AG04450 (cell line): ENCODE results near the gene GPR55. TPM values are rescaled to one million over a fixed set of nuclear protein-coding genes. Genes with fewer than 3 reads are reported as not detected.
"Not testable (repeated sequence)": the region's sequence is repeated elsewhere in the genome, so short reads cannot be mapped to it uniquely, and the experiment has no call there.

Experiments
- CTCF ChIA-PET: fragments of 300-600, 350-600 bp; formaldehyde crosslinking; extraction: SDS; loops from one replicate; lab custom pipeline; 2022; ENCODE audit warnings: antibody characterized with exemption, inconsistent platforms; lab: Charles Lee
- POLR2A ChIA-PET: fragments of 350-600 bp; formaldehyde crosslinking; extraction: SDS; loops from one replicate; lab custom pipeline; 2021; ENCODE audit warnings: antibody characterized with exemption, inconsistent platforms; lab: Yijun Ruan, JAX
- DNase-seq: peaks from one replicate; pipeline ENCODE4 v3.0.0-alpha.2; 2011; ENCODE audit warnings: low read depth, low spot score
- H3K27ac ChIP-seq: one replicate; pipeline ENCODE4 v1.5.1; 2012; ENCODE audit warnings: low read depth, low read length, control low read depth
- H3K27me3 ChIP-seq: one replicate; pipeline ENCODE4 v1.6.0; 2012; ENCODE audit warnings: low read length; ENCODE audit not compliant: control insufficient read depth, insufficient read depth
- H3K4me3 ChIP-seq: 2 replicates; pipeline ENCODE4 v1.5.1; 2011; ENCODE audit warnings: mild to moderate bottlenecking, low read depth, low read length, control low read depth
- H3K9me3 ChIP-seq: 2 replicates; pipeline ENCODE4 v1.5.1; 2012; ENCODE audit warnings: low read length; ENCODE audit not compliant: control insufficient read depth, insufficient read depth
- CTCF ChIP-seq: IDR thresholded peaks from 2 replicates; pipeline ENCODE4 v1.5.1; 2011; ENCODE audit warnings: low read depth, low read length, control low read depth, inconsistent platforms
- polyA plus RNA-seq: library from polyadenylated mRNA; depleted of rRNA; stranded (reverse); fragments of >200 nt; gene quantifications from 2 replicates; pipeline ENCODE4 v1.2.3, GENCODE V29; 2011

The GPR55 gene
- polyA plus RNA-seq, 1 experiment: not detected

DNA sequence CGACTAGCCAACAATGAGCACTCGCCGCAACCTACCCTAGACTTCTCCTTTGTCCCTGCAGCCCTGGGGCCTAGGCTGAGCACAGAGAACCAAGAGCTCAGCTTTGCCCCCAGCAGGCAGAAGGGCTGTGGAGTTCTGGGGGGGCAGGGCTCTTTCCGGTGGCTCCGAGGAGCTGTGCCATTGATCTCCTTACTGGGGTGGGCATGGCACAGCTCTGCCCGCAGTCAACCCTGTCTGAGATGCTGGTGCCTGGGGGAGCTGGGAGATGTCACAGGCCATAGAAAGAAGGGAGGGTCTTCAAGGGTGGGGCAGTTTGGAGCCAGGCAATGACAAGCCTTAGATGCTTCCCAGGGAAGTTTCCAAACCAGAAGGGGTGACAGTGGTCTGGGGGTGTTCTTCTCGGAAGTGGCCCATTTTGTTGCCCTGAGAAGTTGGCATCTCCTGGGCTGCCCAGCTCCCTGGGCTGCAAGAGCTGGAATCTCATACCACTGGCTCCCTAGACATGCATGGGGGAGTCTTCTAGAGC is 14.1 kb upstream of the GPR55 start:
- H3K27me3 ChIP-seq: peaks cover 12% of the 10 kb centered on the region
- CTCF ChIA-PET: no interaction called here
- H3K27ac ChIP-seq: no peak overlapping the region
- no peak for DNase-seq
- H3K9me3 ChIP-seq: peaks cover 5% of the 10 kb centered on the region
- H3K4me3 ChIP-seq: no peak overlapping the region
- POLR2A ChIA-PET: no interaction called here
- no peak for TF ChIP-seq CTCF

DNA sequence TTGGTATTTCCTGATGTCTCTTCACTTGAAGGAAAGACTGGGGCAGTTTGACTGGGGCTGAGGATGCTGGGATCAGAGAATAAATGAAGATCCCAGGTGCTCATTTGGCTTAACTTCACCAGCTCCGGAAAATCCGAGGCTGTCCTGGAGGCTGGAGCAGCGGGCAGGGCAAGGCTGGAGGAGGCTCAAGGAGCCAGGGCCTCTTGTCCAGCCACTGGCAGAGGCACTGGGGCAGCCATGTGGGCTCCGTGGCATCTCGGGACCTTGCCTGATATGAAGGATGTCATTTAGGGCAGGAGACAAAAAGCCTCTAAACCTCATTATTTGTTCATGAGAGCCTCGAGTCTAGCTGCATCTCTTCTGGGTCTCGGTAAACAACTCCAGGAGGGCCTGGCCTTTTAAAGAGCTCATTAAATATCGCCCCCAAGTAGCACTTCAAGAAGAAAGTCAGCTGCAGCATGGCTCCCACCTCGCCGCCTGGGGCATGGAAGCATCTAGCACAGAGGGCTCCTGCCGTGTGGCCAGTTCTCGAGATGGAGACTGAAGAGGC is 13.5 kb upstream of the GPR55 start:
- ChIA-PET CTCF (interaction anchor here (0.6 kb wide), 1 partner anchor 46 kb away, joined by 4 read pairs; no protein-coding TSS in a partner anchor), POLR2A (no interaction called here)

GRCh38 chr2:230938098-230938497 is 13.1 kb upstream of the GPR55 start:
- no peak overlapping the region for H3K27ac ChIP-seq
- ChIA-PET POLR2A (no interaction called here), CTCF (interaction anchor here (0.6 kb wide), 1 partner anchor 46 kb away, joined by 4 read pairs; no protein-coding TSS in a partner anchor)

More for the DNA sequence above, 13.5 kb upstream of the GPR55 start:
- Histone ChIP-seq H3K27me3 (peaks cover 13% of the 10 kb centered on the region), H3K4me3 (no peak overlapping the region), H3K27ac (no peak overlapping the region), H3K9me3 (peaks cover 5% of the 10 kb centered on the region)
- DNase-seq: no peak
- TF ChIP-seq CTCF: no peak

DNA sequence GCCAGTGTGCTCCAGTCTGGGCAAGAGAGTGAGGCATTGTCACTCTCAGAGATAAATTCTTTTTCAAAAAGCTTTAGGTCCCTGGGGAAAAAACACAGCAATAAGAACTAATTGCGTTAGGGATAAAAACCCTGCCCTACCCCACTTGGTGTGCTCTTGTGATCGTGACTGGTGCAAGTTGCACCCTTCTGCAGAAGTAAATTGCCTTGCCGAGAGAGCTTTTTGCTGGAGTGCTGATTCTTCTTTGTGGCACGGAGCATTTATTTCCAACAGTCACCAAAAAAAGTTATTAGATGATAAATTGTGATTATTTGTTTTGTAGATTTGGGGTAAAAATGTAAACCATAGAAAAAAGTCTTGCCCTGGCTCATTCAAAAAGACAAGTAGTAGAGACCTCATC is 12.3 kb upstream of the GPR55 start:
- ChIA-PET CTCF (no interaction called here), POLR2A (no interaction called here)
- H3K27ac ChIP-seq: no peak overlapping the region
- H3K4me3 ChIP-seq: no peak overlapping the region
- peaks cover 5% of the 10 kb centered on the region for H3K9me3 ChIP-seq
- TF ChIP-seq CTCF: no peak
- DNase-seq: no peak
- H3K27me3 ChIP-seq: peaks cover 17% of the 10 kb centered on the region

More at GRCh38 chr2:230938098-230938497, 13.1 kb upstream of the GPR55 start:
- TF ChIP-seq CTCF: no peak
- peaks cover 5% of the 10 kb centered on the region for H3K9me3 ChIP-seq
- H3K27me3 ChIP-seq: peaks cover 13% of the 10 kb centered on the region
- H3K4me3 ChIP-seq: no peak overlapping the region
- DNase-seq: no peak

- H3K27me3 ChIP-seq: peaks cover 21% of the 10 kb centered on the region
- CTCF ChIA-PET, H3K9me3 ChIP-seq, DNase-seq, H3K27ac ChIP-seq, H3K4me3 ChIP-seq, POLR2A ChIA-PET: not testable (repeated sequence)
Measured at GRCh38 chr2:230936243-230936642, 11.2 kb upstream of the GPR55 start.
